HEK293T (cell line): ENCODE results near the gene CYP1A1.

Source experiments
- BHLHE40 ChIP-seq: fragments of 450-650 bp; IDR thresholded peaks from 2 replicates; pipeline ENCODE4 v1.6.1; 2016; ENCODE audit warnings: mild to moderate bottlenecking, moderate library complexity, borderline replicate concordance
- FOXA1 ChIP-seq: fragments of 450-650 bp; IDR thresholded peaks from 2 replicates; pipeline ENCODE4 v1.6.1; 2016; ENCODE audit warnings: mild to moderate bottlenecking
- FOXK2 ChIP-seq: fragments of 450-650 bp; IDR thresholded peaks from 2 replicates; pipeline ENCODE4 v1.6.1; 2016; ENCODE audit warnings: mild to moderate bottlenecking
- FOXM1 ChIP-seq: fragments of 450-650 bp; IDR thresholded peaks from 2 replicates; pipeline ENCODE4 v1.6.1; 2017; ENCODE audit warnings: mild to moderate bottlenecking, borderline replicate concordance
- TF ChIP-seq, protein P1 (sequence below): fragments of 450-650 bp; IDR thresholded peaks from 2 replicates; pipeline ENCODE4 v1.6.1; 2016

DNA sequence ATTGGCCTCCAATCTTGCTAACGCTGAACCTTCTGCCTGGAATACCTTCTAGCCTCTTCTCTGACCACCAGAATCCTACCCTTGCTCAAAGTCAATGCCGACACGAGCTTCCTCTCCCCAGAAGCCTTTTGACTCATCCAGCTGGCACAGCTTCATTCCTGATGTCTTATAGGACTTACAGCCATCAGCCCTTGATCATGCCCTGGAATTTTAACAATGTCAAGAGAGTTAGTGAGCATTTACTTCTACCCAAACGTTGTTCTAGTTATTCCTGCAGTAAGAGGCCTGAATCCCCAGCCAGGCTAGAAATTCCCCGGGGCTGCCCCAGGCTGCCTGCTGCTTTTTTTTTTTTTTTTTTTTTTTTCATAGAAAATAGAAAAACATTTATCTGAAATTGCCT lies 27.2 kb upstream of the CYP1A1 start:
- TF ChIP-seq, protein P1, sequence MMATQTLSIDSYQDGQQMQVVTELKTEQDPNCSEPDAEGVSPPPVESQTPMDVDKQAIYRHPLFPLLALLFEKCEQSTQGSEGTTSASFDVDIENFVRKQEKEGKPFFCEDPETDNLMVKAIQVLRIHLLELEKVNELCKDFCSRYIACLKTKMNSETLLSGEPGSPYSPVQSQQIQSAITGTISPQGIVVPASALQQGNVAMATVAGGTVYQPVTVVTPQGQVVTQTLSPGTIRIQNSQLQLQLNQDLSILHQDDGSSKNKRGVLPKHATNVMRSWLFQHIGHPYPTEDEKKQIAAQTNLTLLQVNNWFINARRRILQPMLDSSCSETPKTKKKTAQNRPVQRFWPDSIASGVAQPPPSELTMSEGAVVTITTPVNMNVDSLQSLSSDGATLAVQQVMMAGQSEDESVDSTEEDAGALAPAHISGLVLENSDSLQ: no peak
- TF ChIP-seq FOXK2 (no peak), FOXA1 (no peak), BHLHE40 (no peak), FOXM1 (no peak)
